SK-N-SH (cell line): ENCODE results near the gene EFEMP2. TPM values are rescaled to one million over a fixed set of nuclear protein-coding genes. Genes with fewer than 3 reads are reported as not detected.

Experiments used
- CTCF ChIA-PET: fragments of 300-600, 350-600 bp; formaldehyde crosslinking; extraction: SDS; loops from one replicate; lab custom pipeline; 2021; lab: Yijun Ruan, JAX
- POLR2A ChIA-PET: fragments of 350-600 bp; sonication (Branson Sonifier 250); formaldehyde crosslinking; extraction: SDS; loops from one replicate; lab custom pipeline; 2020; ENCODE audit warnings: antibody characterized with exemption, inconsistent platforms; lab: Yijun Ruan, JAX
- DNase-seq: peaks from one replicate; pipeline ENCODE4 v3.0.0; 2012
- H2AFZ ChIP-seq: fragments of 200-600 bp; sonication (generic); 2 replicates; pipeline ENCODE4 v1.8.1; 2016; ENCODE audit warnings: antibody characterized with exemption, mild to moderate bottlenecking, low read depth
- H3F3A ChIP-seq: fragments of 200-600 bp; sonication (generic); replicated peaks from 2 replicates; pipeline ENCODE3; 2016; ENCODE audit warnings: antibody characterized with exemption, mild to moderate bottlenecking; ENCODE audit not compliant: insufficient read depth
- H3K27ac ChIP-seq, 2 experiments: fragments of 200-500 bp in 1 of 2; fragments of 200-600 bp in 1 of 2; sonication (Bioruptor generic) in 1 of 2; sonication (generic), shearing (Covaris generic) in 1 of 2; 2 replicates each; pipeline versions ENCODE4 v1.5.1 to v1.6.1; 2014 to 2016; ENCODE audit warnings: low read depth in 2 of 2, inconsistent platforms in 1 of 2, low read length in 1 of 2, mild to moderate bottlenecking in 1 of 2, mixed read lengths in 1 of 2
- H3K27me3 ChIP-seq: fragments of 200-600 bp; sonication (generic), shearing (Covaris generic); 2 replicates; pipeline ENCODE4 v1.6.1; 2016; ENCODE audit warnings: mixed run types; ENCODE audit not compliant: insufficient read depth
- H3K36me3 ChIP-seq, 2 experiments: fragments of 200-500 bp in 1 of 2; fragments of 200-600 bp in 1 of 2; sonication (Bioruptor generic) in 1 of 2; sonication (generic) in 1 of 2; replicated peaks in 1 of 2; 2 replicates each; pipeline versions ENCODE3 to v1.5.1; 2014 to 2016; ENCODE audit warnings: low read length in 1 of 2, mild to moderate bottlenecking in 1 of 2; ENCODE audit not compliant: insufficient read depth in 2 of 2, control insufficient read depth in 1 of 2
- H3K4me1 ChIP-seq, 2 experiments: fragments of 200-500 bp in 1 of 2; fragments of 200-600 bp in 1 of 2; sonication (Bioruptor generic) in 1 of 2; sonication (generic), shearing (Covaris generic) in 1 of 2; 2 replicates each; pipeline versions ENCODE4 v1.5.1 to v1.6.1; 2014 to 2016; ENCODE audit warnings: low read depth in 1 of 2, low read length in 1 of 2, mixed run types in 1 of 2; ENCODE audit not compliant: insufficient read depth in 2 of 2, control insufficient read depth in 1 of 2
- H3K4me2 ChIP-seq: fragments of 200-600 bp; sonication (generic), shearing (Covaris generic); 2 replicates; pipeline ENCODE4 v1.6.1; 2017; ENCODE audit warnings: mixed run types
- H3K4me3 ChIP-seq, 2 experiments: fragments of 200-500 bp in 1 of 2; fragments of 200-600 bp in 1 of 2; sonication (Bioruptor generic) in 1 of 2; sonication (generic), shearing (Covaris generic) in 1 of 2; 2 replicates each; pipeline versions ENCODE4 v1.5.1 to v1.8.1; 2014 to 2016; ENCODE audit warnings: low read depth in 2 of 2, inconsistent platforms in 1 of 2, low read length in 1 of 2, mild to moderate bottlenecking in 1 of 2, mixed read lengths in 1 of 2, moderate library complexity in 1 of 2
- H3K79me2 ChIP-seq: fragments of 200-600 bp; sonication (generic); 2 replicates; pipeline ENCODE4 v1.8.1; 2017; ENCODE audit warnings: mild to moderate bottlenecking; ENCODE audit not compliant: insufficient read depth
- H3K9ac ChIP-seq: fragments of 200-600 bp; sonication (generic); 2 replicates; pipeline ENCODE4 v1.6.1; 2017; ENCODE audit warnings: mixed run types
- H3K9me2 ChIP-seq: fragments of 200-600 bp; sonication (generic); 2 replicates; pipeline ENCODE4 v1.6.1; 2017; ENCODE audit warnings: mixed run types
- H3K9me3 ChIP-seq: fragments of 200-600 bp; sonication (generic); 2 replicates; pipeline ENCODE4 v1.6.1; 2017; ENCODE audit warnings: mixed run types, mild to moderate bottlenecking, moderate library complexity
- H4K20me1 ChIP-seq: fragments of 200-600 bp; sonication (generic); 2 replicates; pipeline ENCODE4 v1.6.1; 2017; ENCODE audit warnings: mild to moderate bottlenecking, mixed run types; ENCODE audit not compliant: insufficient read depth
- CTCF ChIP-seq: fragments of 200-600 bp; sonication (generic); IDR thresholded peaks from 2 replicates; pipeline ENCODE4 v1.6.1; 2017; ENCODE audit warnings: antibody characterized with exemption, mild to moderate bottlenecking, moderate library complexity
- EP300 ChIP-seq, 2 experiments: IDR thresholded peaks; 2 replicates each; pipeline versions ENCODE4 v1.4.0 to v1.6.1; 2012; ENCODE audit warnings: borderline replicate concordance in 1 of 2, low read depth in 1 of 2, low read length in 1 of 2
- GABPA ChIP-seq: IDR thresholded peaks from 2 replicates; pipeline ENCODE4 v1.4.0; 2012; ENCODE audit warnings: low read depth, mild to moderate bottlenecking
- GATA2 ChIP-seq: sonication (generic); formaldehyde crosslinking; IDR thresholded peaks from 2 replicates; pipeline ENCODE4 v1.5.0; 2020; ENCODE audit warnings: mild to moderate bottlenecking, missing genetic modification reagents
- JUND ChIP-seq: IDR thresholded peaks from 2 replicates; pipeline ENCODE4 v1.4.0; 2012
- POLR2AphosphoS5 ChIP-seq: IDR thresholded peaks from 2 replicates; pipeline ENCODE4 v1.6.1; 2012; ENCODE audit warnings: low read depth, low read length
- REST ChIP-seq: IDR thresholded peaks from 2 replicates; pipeline ENCODE4 v1.6.1; 2012; ENCODE audit warnings: mild to moderate bottlenecking, low read depth, low read length, moderate library complexity
- RFX5 ChIP-seq: IDR thresholded peaks from 2 replicates; pipeline ENCODE4 v1.6.1; 2012; ENCODE audit warnings: mild to moderate bottlenecking, improper control_type of control experiment, low read length
- RXRA ChIP-seq: IDR thresholded peaks from 2 replicates; pipeline ENCODE4 v1.4.0; 2012; ENCODE audit warnings: low read depth, mild to moderate bottlenecking, borderline replicate concordance
- SIN3A ChIP-seq: IDR thresholded peaks from 2 replicates; pipeline ENCODE4 v1.6.1; 2012; ENCODE audit warnings: low read depth, mild to moderate bottlenecking, low read length, moderate library complexity, borderline replicate concordance
- SMC3 ChIP-seq: IDR thresholded peaks from 2 replicates; pipeline ENCODE4 v1.6.1; 2012; ENCODE audit warnings: low read depth, low read length, improper control_type of control experiment
- TCF12 ChIP-seq: IDR thresholded peaks from 2 replicates; pipeline ENCODE4 v1.4.0; 2012
- TEAD4 ChIP-seq: IDR thresholded peaks from 2 replicates; pipeline ENCODE4 v1.4.0; 2012; ENCODE audit warnings: mild to moderate bottlenecking, borderline replicate concordance; ENCODE audit not compliant: insufficient read depth
- USF1 ChIP-seq: IDR thresholded peaks from 2 replicates; pipeline ENCODE4 v1.4.0; 2012; ENCODE audit warnings: low read depth, borderline replicate concordance
- WGBS: methylation state at CpG from one replicate; pipeline ENCODE4 v1.1.6; 2017; ENCODE audit warnings: low lambda C conversion rate; 5-methylcytosine and 5-hydroxymethylcytosine counted together
- polyA plus RNA-seq, 3 experiments: library from polyadenylated mRNA; depleted of rRNA; stranded (reverse); fragments of >200 nt; gene quantifications; 2 replicates each; pipeline ENCODE4 v1.2.3, GENCODE V29; 2012
- TF ChIP-seq, protein P1 (sequence below): IDR thresholded peaks from 2 replicates; pipeline ENCODE4; 2012

The EFEMP2 gene
- polyA plus RNA-seq, 1 of the 3 experiments (the other 2 are of a cell fraction): 203 TPM

DNA sequence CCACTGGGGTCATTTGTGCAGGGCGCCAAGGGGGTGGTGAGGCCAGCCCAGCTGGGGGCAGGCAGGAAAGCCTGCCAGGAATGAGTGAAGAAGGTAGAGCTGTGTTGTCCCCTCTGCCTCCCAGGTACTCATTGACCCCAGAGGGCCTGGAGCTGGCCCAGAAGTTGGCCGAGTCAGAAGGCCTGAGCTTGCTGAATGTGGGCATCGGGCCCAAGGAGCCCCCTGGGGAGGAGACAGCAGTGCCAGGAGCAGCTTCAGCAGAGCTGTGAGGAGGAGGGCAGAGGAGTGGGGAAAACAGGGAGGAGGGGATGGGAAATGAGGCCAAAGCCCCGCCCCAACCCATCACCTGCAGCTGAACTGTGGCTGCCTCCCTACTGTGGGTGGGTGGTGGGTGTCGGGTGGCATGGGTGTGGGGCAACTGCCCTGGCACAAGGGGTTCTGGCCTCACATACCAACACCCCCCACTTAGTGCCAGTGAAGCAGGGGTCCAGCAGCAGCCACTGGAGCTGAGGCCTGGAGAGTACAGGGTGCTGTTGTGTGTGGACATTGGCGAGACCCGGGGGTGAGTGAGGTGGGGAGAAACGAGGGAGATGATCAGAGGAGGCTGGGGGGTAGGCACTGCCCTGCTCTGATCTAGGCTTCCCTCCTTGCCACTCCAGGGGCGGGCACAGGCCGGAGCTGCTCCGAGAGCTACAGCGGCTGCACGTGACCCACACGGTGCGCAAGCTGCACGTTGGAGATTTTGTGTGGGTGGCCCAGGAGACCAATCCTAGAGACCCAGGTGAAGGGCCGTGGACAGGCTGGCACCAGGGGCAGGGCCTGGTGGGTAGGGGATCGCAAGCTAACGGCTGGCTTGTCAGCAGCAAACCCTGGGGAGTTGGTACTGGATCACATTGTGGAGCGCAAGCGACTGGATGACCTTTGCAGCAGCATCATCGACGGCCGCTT is 9.4 kb downstream of the EFEMP2 start:
- Histone ChIP-seq H4K20me1 (no peaks in the 10 kb centered on the region; the same call in 1 of the 2 replicates), H3F3A (peaks cover 54% of the 10 kb centered on the region), H2AFZ (no peak overlapping the region), H3K79me2 (peaks cover 45% of the 10 kb centered on the region), H3K27ac (no peak overlapping the region), H3K36me3 (peaks cover 37 to 64% of the 10 kb centered on the region in 2 experiments), H3K4me1 (peaks cover 10 to 21% of the 10 kb centered on the region in 2 experiments), H3K9me3 (no peaks in the 10 kb centered on the region), H3K9ac (no peak overlapping the region), H3K27me3 (no peaks in the 10 kb centered on the region), H3K9me2 (no peaks in the 10 kb centered on the region), H3K4me2 (no peak overlapping the region), H3K4me3 (no peak overlapping the region)
- ChIA-PET POLR2A (interaction anchor here (1.3 to 1.6 kb wide), 3 partner anchors 9 to 25 kb away, joined by 3 to 11 read pairs (median 3); partner anchors contain the start of genes EFEMP2 and FIBP), CTCF (interaction anchor here (5.7 to 18.4 kb wide), 2 partner anchors 8 to 22 kb away, joined by 89 to 374 read pairs; partner anchors contain the start of genes CCDC85B, CTSW, EFEMP2 and FIBP)
- 85% methylated on average over 8 of the region's 24 CpGs for WGBS
- TF ChIP-seq POLR2AphosphoS5 (no peak), GATA2 (CRISPR knock-in tag) (no peak), TEAD4 (no peak), RXRA (no peak), JUND (no peak), TCF12 (no peak)
- DNase-seq: no peak

- Histone ChIP-seq H3K9me2 (no peaks in the 10 kb centered on the region), H4K20me1 (peaks cover 3% of the 10 kb centered on the region), H3K27me3 (no peaks in the 10 kb centered on the region), H3K27ac (no peak overlapping the region), H3K9me3 (no peaks in the 10 kb centered on the region), H3K36me3 (peaks cover 27 to 57% of the 10 kb centered on the region in 2 experiments), H3F3A (peaks cover 48% of the 10 kb centered on the region), H3K4me2 (peak overlapping the region; percentile 99), H3K9ac (peak overlapping the region; percentile 86; the same call in 1 of the 2 replicates), H3K4me1 (peaks cover 10 to 17% of the 10 kb centered on the region in 2 experiments), H3K79me2 (peaks cover 50% of the 10 kb centered on the region), H3K4me3 (no peak overlapping the region), H2AFZ (no peak overlapping the region)
- no peak for DNase-seq
- POLR2A ChIA-PET: interaction anchor here (1.4 to 1.6 kb wide), 3 partner anchors 10 to 22 kb away, joined by 3 to 11 read pairs (median 4); partner anchors contain the start of gene EFEMP2
- 98% methylated on average over 4 of the region's 5 CpGs for WGBS
- CTCF ChIA-PET: interaction anchor here (4.4 to 18.4 kb wide), 3 partner anchors 9 to 150 kb away, joined by 27 to 374 read pairs (median 89); partner anchors contain the start of genes CCDC85B, CTSW, EFEMP2 and FIBP
- TF ChIP-seq POLR2AphosphoS5: no peak
- no peak for TF ChIP-seq SIN3A
- TF ChIP-seq REST: no peak
- TF ChIP-seq TEAD4: no peak
- TF ChIP-seq, protein P1, sequence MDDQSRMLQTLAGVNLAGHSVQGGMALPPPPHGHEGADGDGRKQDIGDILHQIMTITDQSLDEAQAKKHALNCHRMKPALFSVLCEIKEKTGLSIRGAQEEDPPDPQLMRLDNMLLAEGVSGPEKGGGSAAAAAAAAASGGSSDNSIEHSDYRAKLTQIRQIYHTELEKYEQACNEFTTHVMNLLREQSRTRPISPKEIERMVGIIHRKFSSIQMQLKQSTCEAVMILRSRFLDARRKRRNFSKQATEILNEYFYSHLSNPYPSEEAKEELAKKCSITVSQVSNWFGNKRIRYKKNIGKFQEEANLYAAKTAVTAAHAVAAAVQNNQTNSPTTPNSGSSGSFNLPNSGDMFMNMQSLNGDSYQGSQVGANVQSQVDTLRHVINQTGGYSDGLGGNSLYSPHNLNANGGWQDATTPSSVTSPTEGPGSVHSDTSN: no peak
- no peak for TF ChIP-seq GABPA
- no peak for TF ChIP-seq EP300 (IDR thresholded peaks at IDR 0.05; ENCODE audit: borderline replicate concordance in 1 of 2, low read depth in 1 of 2, low read length in 1 of 2)
- TF ChIP-seq CTCF: no peak
- no peak for TF ChIP-seq RFX5
- TF ChIP-seq JUND: no peak
- TF ChIP-seq USF1: no peak
- TF ChIP-seq SMC3: no peak
Measured at GRCh38 chr11:65862191-65862735, 10.3 kb downstream of the EFEMP2 start.
